Daoy (cell line): ENCODE measurements around the gene CREBZF. TPM values are rescaled to one million over a fixed set of nuclear protein-coding genes. Genes with fewer than 3 reads are reported as not detected.
A peak's percentile ranks its signal among the peaks of the same experiment; 100 is the strongest.
"Not testable (repeated sequence)": the region's sequence is repeated elsewhere in the genome, so short reads cannot be mapped to it uniquely, and the experiment has no call there.

Experiments
- DNase-seq: peaks from one replicate; pipeline ENCODE4 v3.0.0-alpha.2; 2015; ENCODE audit warnings: low read depth
- total RNA-seq: library from RNA; depleted of rRNA; stranded (reverse); fragments of >200 nt; shearing (Covaris generic); gene quantifications from 2 replicates; pipeline ENCODE4 v1.2.3, GENCODE V29; 2014; rRNA removed

CREBZF gene
- total RNA-seq, 1 experiment from 2014 or later = 34.3 TPM

DNA sequence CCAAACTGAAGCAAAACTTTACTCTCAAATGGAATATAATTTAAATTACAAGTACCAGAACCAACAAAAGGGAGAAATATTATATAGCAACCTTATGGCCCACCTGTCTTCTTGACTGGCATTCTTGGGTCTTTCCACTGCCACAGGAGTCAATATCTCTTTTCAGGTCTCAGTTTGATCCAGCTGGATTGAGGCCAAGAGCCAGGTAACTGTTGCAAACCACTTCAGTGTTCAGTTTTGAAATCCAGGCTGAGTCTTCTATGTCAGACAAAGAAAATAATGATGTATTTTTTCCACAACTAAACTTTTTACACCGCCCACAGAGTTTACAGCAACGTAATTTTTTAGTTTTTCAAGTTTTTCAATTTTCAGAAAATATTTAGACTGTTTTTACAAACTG is 38.4 kb downstream of the CREBZF start:
- no peak for DNase-seq

DNA sequence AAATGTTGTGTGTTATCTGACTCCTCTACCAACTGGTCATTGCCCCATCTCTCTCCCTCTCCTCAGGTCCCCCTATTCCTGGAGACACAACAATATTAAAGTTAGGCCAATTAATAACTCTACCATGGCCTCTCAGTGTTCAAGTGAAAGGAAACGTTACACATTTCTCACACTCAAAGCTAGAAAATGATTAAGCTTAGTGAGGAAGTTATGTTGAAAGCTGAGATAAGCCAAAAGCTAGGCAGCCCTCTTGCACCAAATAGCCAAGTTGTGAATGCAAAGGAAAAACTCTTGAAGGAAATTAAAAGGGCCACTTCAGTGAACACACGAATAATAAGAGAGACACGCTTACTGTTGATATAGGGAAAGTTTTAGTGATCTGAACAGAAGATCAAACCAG is 44.7 kb downstream of the CREBZF start:
- DNase-seq = no peak

DNA sequence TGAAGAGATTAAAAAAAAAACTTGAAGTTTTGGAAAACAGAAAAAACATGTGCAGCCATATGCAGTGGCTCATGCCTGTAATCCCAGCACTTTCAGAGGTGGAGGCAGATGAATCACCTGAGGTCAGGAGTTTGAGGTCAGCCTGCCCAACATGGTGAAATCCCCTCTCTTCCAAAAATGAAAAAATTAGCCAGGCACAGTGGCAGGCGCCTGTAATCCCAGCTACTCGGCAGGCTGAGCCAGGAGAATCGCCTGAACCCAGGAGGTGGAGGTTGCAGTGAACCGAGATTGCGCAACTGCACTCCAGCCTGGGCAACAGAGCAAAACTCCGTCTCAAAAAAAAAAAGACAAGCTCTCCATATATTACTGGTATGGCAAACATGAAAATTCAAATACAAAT is 45.4 kb downstream of the CREBZF start:
- peak; percentile 8 for DNase-seq

DNA sequence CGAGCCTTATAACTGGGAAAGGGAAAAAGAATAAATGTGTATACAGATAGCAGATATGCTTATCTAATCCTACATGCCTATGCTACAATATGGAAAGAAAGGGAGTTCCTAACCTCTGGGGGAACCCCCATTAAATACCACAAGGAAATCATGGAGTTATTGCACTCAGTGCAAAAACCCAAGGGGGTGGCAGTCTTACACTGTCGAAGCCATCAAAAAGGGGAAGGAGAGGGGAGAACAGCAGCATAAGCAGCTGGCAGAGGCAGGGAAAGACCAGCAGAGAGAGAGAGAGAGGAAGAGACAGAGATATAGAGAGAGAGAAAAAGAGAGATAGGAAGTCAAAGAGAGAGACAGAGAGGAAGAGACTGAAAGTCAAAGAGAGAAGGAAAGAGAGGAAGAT is 53.3 kb downstream of the CREBZF start:
- not testable (repeated sequence) for DNase-seq

Other genes starting within 250 kb of the CREBZF start
- gene DLG2, start 37.8 kb downstream of the CREBZF start, total RNA-seq = 0.42 and 2.3 TPM in 2 replicates
- gene TMEM126B, start 36.5 kb downstream of the CREBZF start, total RNA-seq = 61.1 and 81.1 TPM in 2 replicates
- 64.4 and 105 TPM in 2 replicates for gene TMEM126A, start 17.2 kb downstream of the CREBZF start, total RNA-seq
- gene CCDC89, start 21.1 kb upstream of the CREBZF start, total RNA-seq = 1.1 and 1.4 TPM in 2 replicates
- 28.1 and 59.4 TPM in 2 replicates for gene SYTL2, start 146.0 kb upstream of the CREBZF start, total RNA-seq
- gene CCDC83, start 190.3 kb upstream of the CREBZF start, total RNA-seq = not detected in 2 replicates